Measurements from ENCODE around the gene BBX. TPM values are rescaled to one million over a fixed set of nuclear protein-coding genes. Genes with fewer than 3 reads are reported as not detected.

The BBX gene
- total RNA-seq, 1 donor from 2014 or later, result 62.3 TPM

- Histone ChIP-seq H3K9me3 (no peaks in the 10 kb centered on the region), H3K27me3 (no peaks in the 10 kb centered on the region), H3K4me3 (no peak overlapping the region), H3K4me1 (peaks cover 9% of the 10 kb centered on the region), H3K27ac (no peak overlapping the region), H3K36me3 (no peaks in the 10 kb centered on the region)
- DNase-seq, result no peak
- no peak for TF ChIP-seq CTCF (IDR thresholded peaks at IDR 0.05)
- intact Hi-C loops (cut with DNase I), result no loop called here
- ATAC-seq, result no peak
Observed at GRCh38 chr3:107845380-107846278, 322.9 kb downstream of the BBX start.

GRCh38 chr3:107846279-107846852 lies 323.6 kb downstream of the BBX start:
- intact Hi-C loops (cut with DNase I), result no loop called here
- Histone ChIP-seq H3K9me3 (no peaks in the 10 kb centered on the region), H3K4me3 (no peak overlapping the region), H3K4me1 (peaks cover 9% of the 10 kb centered on the region), H3K27ac (no peak overlapping the region), H3K36me3 (no peaks in the 10 kb centered on the region), H3K27me3 (no peaks in the 10 kb centered on the region)
- peak; percentile 79 for DNase-seq
- ATAC-seq, result peak; percentile 95
- TF ChIP-seq CTCF (IDR thresholded peaks at IDR 0.05), result peak; percentile 67

- no peak for TF ChIP-seq CTCF (IDR thresholded peaks at IDR 0.05)
- Histone ChIP-seq H3K36me3 (no peaks in the 10 kb centered on the region), H3K27ac (no peak overlapping the region), H3K4me3 (no peak overlapping the region), H3K4me1 (peaks cover 9% of the 10 kb centered on the region), H3K27me3 (no peaks in the 10 kb centered on the region), H3K9me3 (no peaks in the 10 kb centered on the region)
- DNase-seq (no peak), ATAC-seq (no peak)
- intact Hi-C loops (cut with DNase I), result no loop called here
Observed at GRCh38 chr3:107847791-107848190, 325.0 kb downstream of the BBX start.

- Histone ChIP-seq H3K27me3 (no peaks in the 10 kb centered on the region), H3K27ac (no peak overlapping the region), H3K9me3 (no peaks in the 10 kb centered on the region), H3K36me3 (no peaks in the 10 kb centered on the region), H3K4me1 (peaks cover 9% of the 10 kb centered on the region), H3K4me3 (no peak overlapping the region)
- intact Hi-C loops (cut with DNase I), result no loop called here
- ATAC-seq (no peak), DNase-seq (no peak)
- TF ChIP-seq CTCF (IDR thresholded peaks at IDR 0.05), result no peak
Observed at GRCh38 chr3:107848351-107848915, 325.7 kb downstream of the BBX start.

GRCh38 chr3:107850681-107851080 lies 327.9 kb downstream of the BBX start:
- no peaks in the 10 kb centered on the region for H3K36me3 ChIP-seq
- no peaks in the 10 kb centered on the region for H3K27me3 ChIP-seq
- TF ChIP-seq CTCF (IDR thresholded peaks at IDR 0.05), result no peak
- no peaks in the 10 kb centered on the region for H3K9me3 ChIP-seq
- ATAC-seq (no peak), DNase-seq (no peak)
- no peak overlapping the region for H3K4me3 ChIP-seq
- peaks cover 9% of the 10 kb centered on the region for H3K4me1 ChIP-seq
- no peak overlapping the region for H3K27ac ChIP-seq
- intact Hi-C loops (cut with DNase I), result no loop called here
